GM19397 (cell line): ENCODE data around the gene SCAF1.

Source experiments
- ATAC-seq: cut with Tn5 transposase; IDR thresholded peaks from one replicate; pipeline ENCODE4 v1.9.1; 2021; ENCODE audit warnings: mild to moderate bottlenecking, moderate library complexity; ENCODE audit not compliant: unreplicated experiment

SCAF1 gene

GRCh38 chr19:49684251-49684982 lies 42.4 kb downstream of the SCAF1 start:
- no peak for ATAC-seq

- ATAC-seq = no peak
Measured at GRCh38 chr19:49684983-49685553, 43.1 kb downstream of the SCAF1 start.

- no peak for ATAC-seq
Measured at GRCh38 chr19:49685845-49686332, 43.9 kb downstream of the SCAF1 start.

GRCh38 chr19:49686503-49687088 lies 44.6 kb downstream of the SCAF1 start:
- ATAC-seq = no peak

- no peak for ATAC-seq
Measured at GRCh38 chr19:49687150-49687549, 45.1 kb downstream of the SCAF1 start.

- ATAC-seq = no peak
Measured at GRCh38 chr19:49687566-49688316, 45.7 kb downstream of the SCAF1 start.

- no peak for ATAC-seq
Measured at GRCh38 chr19:49688531-49689132, 46.6 kb downstream of the SCAF1 start.

GRCh38 chr19:49689133-49690078 lies 47.4 kb downstream of the SCAF1 start, which contains the start of gene ADM5:
Gene ADM5 (plus strand): TSS chr19:49689594. CDS start chr19:49689838, 244 bp downstream.
- ATAC-seq = no peak

GRCh38 chr19:49690079-49690655 lies 48.2 kb downstream of the SCAF1 start:
- no peak for ATAC-seq

GRCh38 chr19:49690656-49691242 lies 48.7 kb downstream of the SCAF1 start, which contains the start of gene CPT1C:
Gene CPT1C (plus strand): TSS chr19:49691116. CDS start chr19:49692253, 1,137 bp downstream.
- no peak for ATAC-seq

GRCh38 chr19:49691243-49692146 lies 49.5 kb downstream of the SCAF1 start:
- ATAC-seq = no peak

GRCh38 chr19:49692147-49692506 lies 50.1 kb downstream of the SCAF1 start:
- no peak for ATAC-seq

- no peak for ATAC-seq
Measured at GRCh38 chr19:49696115-49696514, 54.1 kb downstream of the SCAF1 start.

GRCh38 chr19:49696865-49697264 lies 54.9 kb downstream of the SCAF1 start:
- ATAC-seq = no peak

GRCh38 chr19:49699364-49699763 lies 57.4 kb downstream of the SCAF1 start:
- ATAC-seq = no peak

- no peak for ATAC-seq
Measured at GRCh38 chr19:49700563-49700962, 58.6 kb downstream of the SCAF1 start.

GRCh38 chr19:49701271-49701786 lies 59.3 kb downstream of the SCAF1 start:
- ATAC-seq = no peak
